OCI-LY3 (cell line): ENCODE measurements around the gene MINDY4.
A peak's percentile ranks its signal among the peaks of the same experiment; 100 is the strongest.

Experiments
- H2AFZ ChIP-seq: fragments of 200-600, 300-600 bp; shearing (Covaris generic); 2 replicates; pipeline ENCODE4 v1.6.0; 2014; ENCODE audit warnings: antibody characterized with exemption, low read depth, low read length
- H3K27ac ChIP-seq: fragments of 200-600, 300-600 bp; sonication (generic); 2 replicates; pipeline ENCODE4 v1.5.1; 2014; ENCODE audit warnings: mild to moderate bottlenecking, low read length, moderate library complexity, mixed read lengths
- H3K27me3 ChIP-seq: fragments of 200-600, 300-600 bp; sonication (generic); 2 replicates; pipeline ENCODE4 v1.6.1; 2014; ENCODE audit warnings: low read depth, low read length, mixed read lengths
- H3K36me3 ChIP-seq: fragments of 200-600, 300-600 bp; sonication (generic); replicated peaks from 2 replicates; pipeline ENCODE3; 2014; ENCODE audit warnings: low read depth, low read length, mixed read lengths
- H3K4me1 ChIP-seq: fragments of 300-600, 200-600 bp; sonication (generic); 2 replicates; pipeline ENCODE4 v1.6.1; 2014; ENCODE audit warnings: low read length, mixed read lengths
- H3K4me2 ChIP-seq: fragments of 200-600, 300-600 bp; sonication (generic); 2 replicates; pipeline ENCODE4 v1.6.1; 2014; ENCODE audit warnings: low read length, mixed read lengths
- H3K4me3 ChIP-seq: fragments of 300-600, 200-600 bp; sonication (generic); 2 replicates; pipeline ENCODE4 v1.5.1; 2014; ENCODE audit warnings: antibody characterized with exemption, mild to moderate bottlenecking, low read length, moderate library complexity
- H3K79me2 ChIP-seq: fragments of 300-600, 200-600 bp; shearing (Covaris generic); 2 replicates; pipeline ENCODE4 v1.6.1; 2014; ENCODE audit warnings: mild to moderate bottlenecking, low read length, mixed read lengths
- H3K9ac ChIP-seq: fragments of 300-600, 200-600 bp; shearing (Covaris generic); 2 replicates; pipeline ENCODE4 v1.6.0; 2014; ENCODE audit warnings: mild to moderate bottlenecking, low read length, moderate library complexity
- H3K9me3 ChIP-seq: fragments of 200-600, 300-600 bp; shearing (Covaris generic); 2 replicates; pipeline ENCODE4 v1.6.1; 2014; ENCODE audit warnings: low read length, mixed read lengths; ENCODE audit not compliant: insufficient read depth
- H4K20me1 ChIP-seq: fragments of 200-600, 300-600 bp; sonication (generic); 2 replicates; pipeline ENCODE4 v1.6.1; 2016; ENCODE audit warnings: low read length, mixed read lengths; ENCODE audit not compliant: insufficient read depth
- CTCF ChIP-seq: fragments of 200-600, 300-600 bp; sonication (generic); IDR thresholded peaks from 2 replicates; pipeline ENCODE4 v1.5.1; 2014; ENCODE audit warnings: antibody characterized with exemption, low read length, low read depth
- EZH2phosphoT487 ChIP-seq: fragments of 200-600 bp; shearing (Covaris generic); IDR thresholded peaks from 2 replicates; pipeline ENCODE4 v1.6.1; 2018; ENCODE audit warnings: antibody characterized with exemption, mixed run types, low read depth

The MINDY4 gene

DNA sequence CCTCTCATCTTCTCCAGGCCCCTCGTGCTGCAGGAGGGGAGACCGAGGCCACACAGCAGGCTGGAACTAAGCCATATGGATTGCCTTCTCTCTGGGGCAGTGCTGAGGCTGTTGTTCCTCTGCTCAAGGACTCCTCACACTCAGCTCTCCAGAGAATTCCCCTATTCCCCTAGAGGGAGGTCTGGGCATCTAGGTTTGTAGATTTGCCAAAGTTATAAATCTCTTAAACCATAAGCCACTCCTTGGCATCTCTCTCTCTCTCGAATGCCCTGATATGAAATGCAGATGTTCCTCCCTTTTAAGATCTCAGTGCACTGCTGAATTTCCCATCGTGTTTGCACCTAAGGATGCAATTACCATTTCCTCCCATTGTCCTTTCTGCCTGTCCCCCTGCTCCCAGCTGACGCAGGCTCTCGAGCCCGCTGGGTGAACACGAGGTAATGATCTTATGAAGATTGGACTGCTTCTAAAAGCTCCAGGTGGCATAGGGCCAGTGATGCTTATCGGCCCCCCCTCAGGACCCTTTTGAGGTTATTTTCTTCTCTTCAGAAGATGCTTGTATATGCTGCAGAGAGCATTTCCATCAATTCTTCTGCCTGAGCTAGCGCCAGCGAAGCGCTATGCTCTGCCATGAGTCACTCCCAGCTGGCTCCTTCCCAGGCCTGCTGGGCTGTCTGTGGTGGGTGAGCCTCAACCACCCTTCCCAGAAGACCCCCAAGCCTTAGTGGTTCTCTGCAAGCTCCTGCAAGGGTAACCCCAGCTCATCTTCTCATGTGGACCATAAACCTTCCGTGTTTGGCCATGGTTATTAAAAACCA lies 98.8 kb downstream of the MINDY4 start:
- Histone ChIP-seq H3K79me2 (no peaks in the 10 kb centered on the region), H3K9me3 (no peaks in the 10 kb centered on the region), H4K20me1 (no peaks in the 10 kb centered on the region), H3K36me3 (no peaks in the 10 kb centered on the region), H3K27me3 (no peaks in the 10 kb centered on the region), H3K4me2 (no peak overlapping the region), H3K4me3 (no peak overlapping the region), H3K27ac (no peak overlapping the region), H3K9ac (no peak overlapping the region), H3K4me1 (peaks cover 17% of the 10 kb centered on the region), H2AFZ (no peak overlapping the region)
- no peak for TF ChIP-seq CTCF
- TF ChIP-seq EZH2phosphoT487 = no peak

DNA sequence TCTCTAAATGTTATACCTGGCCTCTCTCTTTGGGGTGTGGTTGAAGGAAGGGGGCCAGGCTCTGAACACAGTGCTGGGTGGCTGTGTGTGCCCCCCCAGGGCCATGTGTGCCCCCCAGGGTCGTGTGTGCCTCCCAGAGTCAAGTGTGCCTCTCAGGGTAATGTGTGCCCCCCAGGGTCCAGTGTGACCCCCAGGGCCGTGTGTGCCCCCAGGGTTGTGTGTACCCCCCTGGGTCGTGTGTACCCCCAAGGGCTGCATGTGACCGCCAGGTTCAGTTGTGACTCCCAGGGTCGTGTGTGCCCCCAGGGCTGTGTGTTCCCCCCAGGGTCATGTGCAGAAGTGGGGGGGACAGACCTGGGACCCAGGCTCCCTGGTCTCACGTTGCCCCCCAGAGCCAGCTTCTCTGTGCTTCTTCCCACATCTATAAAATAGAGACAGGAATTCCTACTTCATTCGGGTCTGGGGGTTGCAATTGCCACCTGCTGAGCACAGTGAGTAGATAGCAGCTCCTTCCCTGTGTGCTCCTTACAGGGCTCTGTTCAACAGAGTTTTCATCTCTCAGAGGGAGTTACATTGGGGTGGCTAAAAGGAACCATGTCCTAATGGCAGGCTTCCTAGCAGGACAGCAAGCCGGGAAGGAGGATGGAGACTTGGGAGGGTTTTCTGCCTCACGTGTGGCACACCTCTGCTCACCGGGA lies 99.8 kb downstream of the MINDY4 start:
- no peak overlapping the region for H2AFZ ChIP-seq
- TF ChIP-seq CTCF = no peak
- no peak for TF ChIP-seq EZH2phosphoT487
- peaks cover 17% of the 10 kb centered on the region for H3K4me1 ChIP-seq
- no peaks in the 10 kb centered on the region for H3K27me3 ChIP-seq
- H3K9me3 ChIP-seq = no peaks in the 10 kb centered on the region
- H3K4me3 ChIP-seq = no peak overlapping the region
- H3K4me2 ChIP-seq = no peak overlapping the region
- H3K79me2 ChIP-seq = no peaks in the 10 kb centered on the region
- H3K27ac ChIP-seq = no peak overlapping the region
- H3K36me3 ChIP-seq = no peaks in the 10 kb centered on the region
- no peaks in the 10 kb centered on the region for H4K20me1 ChIP-seq
- no peak overlapping the region for H3K9ac ChIP-seq

DNA sequence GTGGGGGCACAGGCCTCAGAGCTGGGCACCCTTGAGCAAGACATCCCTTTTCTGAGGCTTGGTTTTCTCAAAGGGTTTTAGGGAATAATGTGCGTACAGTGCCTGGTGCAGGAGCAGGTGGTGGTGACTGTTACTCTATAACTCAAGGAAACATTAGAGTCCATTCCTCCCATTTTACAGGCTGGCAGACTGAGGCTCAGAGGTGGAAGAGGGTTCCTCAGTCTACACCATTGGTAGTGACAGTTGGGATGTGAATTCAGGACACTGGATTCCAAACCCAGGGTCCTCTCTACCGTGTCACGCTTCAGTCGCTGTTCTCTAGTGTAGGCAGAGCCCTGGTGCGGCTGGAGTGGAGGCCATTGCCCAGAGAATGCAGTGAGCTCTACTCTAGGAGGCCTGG lies 100.4 kb downstream of the MINDY4 start:
- no peaks in the 10 kb centered on the region for H3K27me3 ChIP-seq
- no peaks in the 10 kb centered on the region for H3K36me3 ChIP-seq
- no peaks in the 10 kb centered on the region for H3K79me2 ChIP-seq
- TF ChIP-seq EZH2phosphoT487 (no peak), CTCF (no peak)
- H2AFZ ChIP-seq = no peak overlapping the region
- H4K20me1 ChIP-seq = no peaks in the 10 kb centered on the region
- no peak overlapping the region for H3K4me2 ChIP-seq
- peaks cover 17% of the 10 kb centered on the region for H3K4me1 ChIP-seq
- H3K4me3 ChIP-seq = no peak overlapping the region
- no peak overlapping the region for H3K9ac ChIP-seq
- H3K9me3 ChIP-seq = no peaks in the 10 kb centered on the region
- H3K27ac ChIP-seq = no peak overlapping the region

DNA sequence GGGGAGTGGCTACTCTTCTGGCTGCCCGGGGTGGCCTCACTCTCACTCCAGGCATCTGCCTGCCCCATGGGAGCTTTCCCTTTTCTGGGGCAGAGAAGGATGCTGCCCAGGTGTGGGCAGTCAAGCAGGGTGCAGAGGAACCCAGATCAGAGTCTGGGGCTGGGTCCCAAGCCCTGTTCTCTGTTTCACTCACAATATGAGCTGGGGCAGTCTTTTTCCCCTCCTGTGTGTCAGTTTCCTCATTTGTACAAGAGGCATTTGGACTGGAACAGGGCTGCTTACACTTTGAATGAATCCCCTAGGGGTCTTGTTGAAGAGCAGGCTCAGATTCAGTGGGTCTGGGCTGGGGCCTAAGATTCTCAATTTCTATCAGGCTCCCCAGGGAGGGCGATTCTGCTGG lies 102.0 kb downstream of the MINDY4 start:
- Histone ChIP-seq H3K4me3 (no peak overlapping the region), H3K27ac (peak overlapping the region; percentile 16; the same call in 1 of the 2 replicates), H3K27me3 (no peaks in the 10 kb centered on the region), H4K20me1 (no peaks in the 10 kb centered on the region), H3K4me2 (no peak overlapping the region; the same call in 1 of the 2 replicates), H3K4me1 (peaks cover 17% of the 10 kb centered on the region), H3K36me3 (no peaks in the 10 kb centered on the region), H2AFZ (no peak overlapping the region), H3K79me2 (no peaks in the 10 kb centered on the region), H3K9me3 (no peaks in the 10 kb centered on the region), H3K9ac (no peak overlapping the region)
- TF ChIP-seq EZH2phosphoT487 (no peak), CTCF (no peak)
